ENCODE results near the gene CENPO.

DNA sequence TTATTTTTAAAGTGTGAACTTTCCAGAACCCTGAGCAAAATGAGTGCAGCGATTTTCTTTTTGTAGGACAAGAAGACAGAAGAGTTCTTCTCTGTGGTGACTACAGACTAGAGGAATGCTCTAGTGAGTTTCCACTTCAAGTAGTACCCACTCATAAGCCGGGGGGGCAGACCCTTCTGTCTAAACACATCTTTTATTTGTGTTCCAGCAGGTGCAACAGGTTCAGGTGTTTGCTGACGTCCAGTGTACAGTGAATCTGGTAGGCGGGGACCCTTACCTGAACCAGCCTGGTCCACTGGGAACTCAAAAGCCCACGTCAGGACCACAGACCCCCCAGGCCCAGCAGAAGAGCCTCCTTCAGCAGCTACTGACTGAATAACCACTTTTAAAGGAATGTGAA is 25.2 kb upstream of the CENPO start:
- no peak for TF ChIP-seq CTCF (IDR thresholded peaks at IDR 0.05)
- no peak for TF ChIP-seq ZNF121 (CRISPR knock-in tag; IDR thresholded peaks at IDR 0.05)
- TF ChIP-seq E2F5 (CRISPR knock-in tag; IDR thresholded peaks at IDR 0.05) = no peak
- TF ChIP-seq ATF3 (CRISPR knock-in tag; conservative IDR thresholded peaks at IDR 0.05) = no peak
- TF ChIP-seq FOXJ3 (CRISPR knock-in tag; IDR thresholded peaks at IDR 0.05; ENCODE audit: borderline replicate concordance) = no peak
- no peak for TF ChIP-seq TEAD1 (CRISPR knock-in tag; IDR thresholded peaks at IDR 0.05)
- no peak for TF ChIP-seq FOXP1 (CRISPR knock-in tag; IDR thresholded peaks at IDR 0.05; ENCODE audit: borderline replicate concordance)
- TF ChIP-seq TEAD4 (CRISPR knock-in tag; IDR thresholded peaks at IDR 0.05) = no peak
- TF ChIP-seq CREM (CRISPR knock-in tag; IDR thresholded peaks at IDR 0.05) = no peak
